SK-N-SH treated with all-trans-retinoic acid at 6 μM for 48 hours (cell line): ENCODE data around the gene LATS1.

Source experiments
- ATAC-seq: fragments of 200-7000 bp; cut with Tn5 transposase; 3 replicates; pipeline ENCODE4 v1.9.1; 2020; ENCODE audit warnings: mild to moderate bottlenecking, moderate library complexity
- ARNTL ChIP-seq: fragments of 450-650 bp; formaldehyde crosslinking; IDR thresholded peaks from 2 replicates; pipeline ENCODE4 v1.5.0; 2020; ENCODE audit warnings: low read depth, mild to moderate bottlenecking, moderate library complexity, borderline replicate concordance
- BACH2 ChIP-seq: fragments of 250-450 bp; sonication (Bioruptor Pico); IDR thresholded peaks from 2 replicates; pipeline ENCODE4 v1.9.0; 2021; ENCODE audit warnings: mild to moderate bottlenecking, borderline replicate concordance
- CREB5 ChIP-seq: fragments of 250-450 bp; sonication (Bioruptor Pico); IDR thresholded peaks from 2 replicates; pipeline ENCODE4 v1.5.1; 2020; ENCODE audit warnings: low read depth, mild to moderate bottlenecking, moderate library complexity
- CSDC2 ChIP-seq: fragments of 250-450 bp; sonication (Bioruptor Pico); IDR thresholded peaks from 2 replicates; pipeline ENCODE4 v1.5.0; 2020; ENCODE audit warnings: mild to moderate bottlenecking, moderate library complexity
- CSRNP3 ChIP-seq: fragments of 250-450 bp; sonication (Bioruptor Pico); IDR thresholded peaks from 2 replicates; pipeline ENCODE4 v1.5.1; 2021; ENCODE audit warnings: mild to moderate bottlenecking, moderate library complexity
- ESRRG ChIP-seq: fragments of 250-450 bp; sonication (Bioruptor Pico); IDR thresholded peaks from 2 replicates; pipeline ENCODE4 v1.6.1; 2021; ENCODE audit warnings: mild to moderate bottlenecking
- GLIS3 ChIP-seq: fragments of 250-450 bp; sonication (Bioruptor Pico); IDR thresholded peaks from 2 replicates; pipeline ENCODE4 v1.5.0; 2020; ENCODE audit warnings: mild to moderate bottlenecking, moderate library complexity
- ISL1 ChIP-seq: fragments of 250-450 bp; sonication (Bioruptor Pico); IDR thresholded peaks from 2 replicates; pipeline ENCODE4 v2.1.2; 2022; ENCODE audit warnings: mild to moderate bottlenecking, moderate library complexity
- OSR1 ChIP-seq: fragments of 250-450 bp; sonication (Bioruptor Pico); IDR thresholded peaks from 2 replicates; pipeline ENCODE4 v1.8.0; 2022; ENCODE audit warnings: moderate library complexity, mild to moderate bottlenecking, inconsistent platforms
- PPARA ChIP-seq: fragments of 250-450 bp; sonication (Bioruptor Pico); IDR thresholded peaks from 2 replicates; pipeline ENCODE4 v1.5.0; 2020; ENCODE audit warnings: mild to moderate bottlenecking, borderline replicate concordance
- SNAI2 ChIP-seq: fragments of 250-450 bp; sonication (Bioruptor Pico); IDR thresholded peaks from 2 replicates; pipeline ENCODE4 v1.5.0; 2020; ENCODE audit warnings: mild to moderate bottlenecking, moderate library complexity
- TCF4 ChIP-seq: fragments of 250-450 bp; sonication (Bioruptor Pico); IDR thresholded peaks from 2 replicates; pipeline ENCODE4 v1.8.0; 2021; ENCODE audit warnings: mild to moderate bottlenecking, moderate library complexity, borderline replicate concordance
- TOX ChIP-seq: fragments of 250-450 bp; sonication (Bioruptor Pico); IDR thresholded peaks from 2 replicates; pipeline ENCODE4 v1.8.0; 2021; ENCODE audit warnings: mild to moderate bottlenecking, moderate library complexity, borderline replicate concordance
- TSHZ2 ChIP-seq: fragments of 250-450 bp; sonication (Bioruptor Pico); IDR thresholded peaks from 2 replicates; pipeline ENCODE4 v1.5.0; 2020; ENCODE audit warnings: mild to moderate bottlenecking, moderate library complexity
- ZFP3 ChIP-seq: fragments of 250-450 bp; sonication (Bioruptor Pico); IDR thresholded peaks from 2 replicates; pipeline ENCODE4 v1.5.0; 2020; ENCODE audit warnings: mild to moderate bottlenecking, moderate library complexity
- ZFP30 ChIP-seq: fragments of 450-650 bp; formaldehyde crosslinking; IDR thresholded peaks from 2 replicates; pipeline ENCODE4 v1.5.0; 2022; ENCODE audit warnings: mild to moderate bottlenecking, moderate library complexity
- ZNF565 ChIP-seq: fragments of 450-650 bp; formaldehyde crosslinking; conservative IDR thresholded peaks from 2 replicates; pipeline ENCODE4 v1.5.0; 2020; ENCODE audit warnings: low read depth, mild to moderate bottlenecking, moderate library complexity
- ZNF8 ChIP-seq: fragments of 450-650 bp; formaldehyde crosslinking; IDR thresholded peaks from 2 replicates; pipeline ENCODE4 v1.5.0; 2020; ENCODE audit warnings: mild to moderate bottlenecking, moderate library complexity
- TF ChIP-seq, protein P1 (sequence below): fragments of 250-450 bp; sonication (Bioruptor Pico); IDR thresholded peaks from 2 replicates; pipeline ENCODE4 v1.8.0; 2020; ENCODE audit warnings: mild to moderate bottlenecking, moderate library complexity, borderline replicate concordance
- TF ChIP-seq, protein P2 (sequence below): fragments of 250-450 bp; sonication (Bioruptor Pico); IDR thresholded peaks from 2 replicates; pipeline ENCODE4 v1.8.0; 2021; ENCODE audit warnings: low read depth, mild to moderate bottlenecking, moderate library complexity, borderline replicate concordance

The LATS1 gene

GRCh38 chr6:149717588-149718458, at the start of gene LATS1:
LATS1 (minus strand) TSS chr6:149718101; CDS start chr6:149702126, 15,975 bp downstream.
- peak; percentile 92 for ATAC-seq
- TF ChIP-seq, protein P1, sequence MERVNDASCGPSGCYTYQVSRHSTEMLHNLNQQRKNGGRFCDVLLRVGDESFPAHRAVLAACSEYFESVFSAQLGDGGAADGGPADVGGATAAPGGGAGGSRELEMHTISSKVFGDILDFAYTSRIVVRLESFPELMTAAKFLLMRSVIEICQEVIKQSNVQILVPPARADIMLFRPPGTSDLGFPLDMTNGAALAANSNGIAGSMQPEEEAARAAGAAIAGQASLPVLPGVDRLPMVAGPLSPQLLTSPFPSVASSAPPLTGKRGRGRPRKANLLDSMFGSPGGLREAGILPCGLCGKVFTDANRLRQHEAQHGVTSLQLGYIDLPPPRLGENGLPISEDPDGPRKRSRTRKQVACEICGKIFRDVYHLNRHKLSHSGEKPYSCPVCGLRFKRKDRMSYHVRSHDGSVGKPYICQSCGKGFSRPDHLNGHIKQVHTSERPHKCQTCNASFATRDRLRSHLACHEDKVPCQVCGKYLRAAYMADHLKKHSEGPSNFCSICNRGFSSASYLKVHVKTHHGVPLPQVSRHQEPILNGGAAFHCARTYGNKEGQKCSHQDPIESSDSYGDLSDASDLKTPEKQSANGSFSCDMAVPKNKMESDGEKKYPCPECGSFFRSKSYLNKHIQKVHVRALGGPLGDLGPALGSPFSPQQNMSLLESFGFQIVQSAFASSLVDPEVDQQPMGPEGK: peak; percentile 67; the same call in 1 of the 2 replicates
- TF ChIP-seq ZFP3 (CRISPR knock-in tag): 0 out of 2 replicates have a peak, but pooled peaks have one; percentile 22
- no peak for TF ChIP-seq BACH2
- TF ChIP-seq CREB5 (CRISPR knock-in tag): no peak
- TF ChIP-seq ZFP30 (CRISPR knock-in tag): no peak
- no peak for TF ChIP-seq CSRNP3
- TF ChIP-seq PPARA (CRISPR knock-in tag): no peak
- no peak for TF ChIP-seq OSR1 (CRISPR knock-in tag)
- TF ChIP-seq TCF4 (CRISPR knock-in tag): no peak
- TF ChIP-seq, protein P2, sequence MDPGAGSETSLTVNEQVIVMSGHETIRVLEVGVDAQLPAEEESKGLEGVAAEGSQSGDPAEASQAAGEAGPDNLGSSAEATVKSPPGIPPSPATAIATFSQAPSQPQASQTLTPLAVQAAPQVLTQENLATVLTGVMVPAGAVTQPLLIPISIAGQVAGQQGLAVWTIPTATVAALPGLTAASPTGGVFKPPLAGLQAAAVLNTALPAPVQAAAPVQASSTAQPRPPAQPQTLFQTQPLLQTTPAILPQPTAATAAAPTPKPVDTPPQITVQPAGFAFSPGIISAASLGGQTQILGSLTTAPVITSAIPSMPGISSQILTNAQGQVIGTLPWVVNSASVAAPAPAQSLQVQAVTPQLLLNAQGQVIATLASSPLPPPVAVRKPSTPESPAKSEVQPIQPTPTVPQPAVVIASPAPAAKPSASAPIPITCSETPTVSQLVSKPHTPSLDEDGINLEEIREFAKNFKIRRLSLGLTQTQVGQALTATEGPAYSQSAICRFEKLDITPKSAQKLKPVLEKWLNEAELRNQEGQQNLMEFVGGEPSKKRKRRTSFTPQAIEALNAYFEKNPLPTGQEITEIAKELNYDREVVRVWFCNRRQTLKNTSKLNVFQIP (CRISPR knock-in tag): no peak
- no peak for TF ChIP-seq CSDC2 (CRISPR knock-in tag)
- no peak for TF ChIP-seq ISL1
- no peak for TF ChIP-seq TSHZ2 (CRISPR knock-in tag)
- TF ChIP-seq TOX (CRISPR knock-in tag): no peak
- TF ChIP-seq ZNF565: no peak
- TF ChIP-seq ARNTL (CRISPR knock-in tag): no peak

- ATAC-seq: no peak
- TF ChIP-seq SNAI2 (no peak), ISL1 (peak; percentile 38; the same call in 1 of the 2 replicates)
- TF ChIP-seq, all 23 proteins: peak for 1
Observed at GRCh38 chr6:149766156-149766769, 48.4 kb upstream of the LATS1 start.

GRCh38 chr6:149763866-149764265, 46.0 kb upstream of the LATS1 start:
- no peak for ATAC-seq
- no peak for TF ChIP-seq ZFP30 (CRISPR knock-in tag)
- no peak for TF ChIP-seq CREB5 (CRISPR knock-in tag)
- TF ChIP-seq ESRRG (CRISPR knock-in tag): no peak
- TF ChIP-seq GLIS3 (CRISPR knock-in tag): no peak
- TF ChIP-seq, protein P1: no peak
- TF ChIP-seq ZNF8 (CRISPR knock-in tag): no peak
- TF ChIP-seq, protein P2 (CRISPR knock-in tag): no peak
- no peak for TF ChIP-seq TOX (CRISPR knock-in tag)
- TF ChIP-seq ARNTL (CRISPR knock-in tag): no peak
